Rectal smooth muscle tissue (tissue), 1 donor: ENCODE data around the gene INTS3.
"Not testable (repeated sequence)": the region's sequence is repeated elsewhere in the genome, so short reads cannot be mapped to it uniquely, and the experiment has no call there.

Source experiments
- H3K27ac ChIP-seq: one replicate; pipeline ENCODE4 v1.7.0; 2013; ENCODE audit warnings: low read depth, low read length, inconsistent platforms
- H3K27me3 ChIP-seq: one replicate; pipeline ENCODE4 v1.7.0; 2013; ENCODE audit warnings: low read length; ENCODE audit not compliant: control insufficient read depth, insufficient read depth
- H3K36me3 ChIP-seq: one replicate; pipeline ENCODE4 v1.7.0; 2013; ENCODE audit warnings: low read length; ENCODE audit not compliant: control insufficient read depth, insufficient read depth
- H3K4me1 ChIP-seq: one replicate; pipeline ENCODE4 v1.7.0; 2013; ENCODE audit warnings: low read length; ENCODE audit not compliant: control insufficient read depth, insufficient read depth
- H3K4me3 ChIP-seq: one replicate; pipeline ENCODE4 v1.7.0; 2013; ENCODE audit warnings: low read length
- H3K9ac ChIP-seq: one replicate; pipeline ENCODE4 v1.7.0; 2013; ENCODE audit warnings: low read length

INTS3 gene

DNA sequence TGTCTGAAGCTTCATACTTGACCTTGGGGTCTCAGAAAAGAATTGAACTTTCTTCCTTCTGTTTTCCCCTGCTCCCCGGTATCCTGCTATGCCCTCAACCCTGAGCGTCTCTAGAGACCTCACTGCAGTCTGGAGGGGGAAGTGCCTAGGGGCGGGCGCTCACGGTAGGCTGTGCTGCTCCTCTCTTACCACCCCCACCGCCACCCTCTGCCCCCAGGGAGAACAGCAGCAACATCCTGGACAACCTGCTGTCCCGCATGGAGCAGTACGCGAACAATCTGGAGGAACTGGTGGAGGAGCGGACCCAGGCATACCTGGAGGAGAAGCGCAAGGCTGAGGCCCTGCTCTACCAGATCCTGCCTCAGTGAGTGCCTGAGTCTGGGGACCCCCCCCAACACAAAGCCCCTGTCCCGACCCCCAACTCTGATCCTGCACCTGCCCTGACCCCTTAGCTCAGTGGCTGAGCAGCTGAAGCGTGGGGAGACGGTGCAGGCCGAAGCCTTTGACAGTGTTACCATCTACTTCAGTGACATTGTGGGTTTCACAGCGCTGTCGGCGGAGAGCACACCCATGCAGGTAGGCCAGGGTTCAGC, 39.0 kb upstream of the INTS3 start:
- Histone ChIP-seq H3K4me3 (no peak overlapping the region), H3K9ac (no peak overlapping the region), H3K36me3 (no peaks in the 10 kb centered on the region), H3K27me3 (no peaks in the 10 kb centered on the region), H3K4me1 (no peaks in the 10 kb centered on the region), H3K27ac (no peak overlapping the region)

DNA sequence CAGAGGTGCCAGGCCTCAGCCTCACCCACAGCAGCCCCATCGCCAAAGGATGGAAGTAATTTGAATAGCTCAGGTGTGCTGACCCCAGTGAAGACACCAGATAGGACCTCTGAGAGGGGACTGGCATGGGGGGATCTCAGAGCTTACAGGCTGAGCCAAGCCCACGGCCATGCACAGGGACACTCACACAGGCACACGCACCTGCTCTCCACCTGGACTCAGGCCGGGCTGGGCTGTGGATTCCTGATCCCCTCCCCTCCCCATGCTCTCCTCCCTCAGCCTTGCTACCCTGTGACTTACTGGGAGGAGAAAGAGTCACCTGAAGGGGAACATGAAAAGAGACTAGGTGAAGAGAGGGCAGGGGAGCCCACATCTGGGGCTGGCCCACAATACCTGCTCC, 34.4 kb upstream of the INTS3 start:
- Histone ChIP-seq H3K36me3 (no peaks in the 10 kb centered on the region), H3K4me1 (peaks cover 5% of the 10 kb centered on the region), H3K9ac (no peak overlapping the region), H3K27me3 (no peaks in the 10 kb centered on the region), H3K27ac (no peak overlapping the region), H3K4me3 (no peak overlapping the region)

DNA sequence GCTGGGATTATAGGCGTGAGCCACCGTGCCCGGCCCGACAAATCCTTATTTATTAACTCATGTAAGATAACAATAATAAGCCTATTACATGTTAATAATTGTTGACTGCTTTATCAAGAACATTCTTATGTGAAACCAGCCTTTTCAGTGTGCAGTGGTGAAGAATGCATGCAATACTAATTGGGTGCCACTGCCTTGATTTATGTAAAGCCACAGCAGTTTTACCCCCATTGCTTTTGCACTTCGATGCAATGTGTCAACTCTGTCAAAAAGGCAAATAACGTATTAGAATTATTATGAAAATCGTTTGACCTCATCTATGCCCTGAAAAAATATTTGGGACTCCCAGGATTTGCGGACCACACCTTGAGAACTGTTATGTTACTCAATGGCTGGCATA, 31.1 kb upstream of the INTS3 start:
- Histone ChIP-seq H3K27me3 (no peaks in the 10 kb centered on the region), H3K4me1 (peaks cover 5% of the 10 kb centered on the region), H3K9ac (no peak overlapping the region), H3K36me3 (no peaks in the 10 kb centered on the region), H3K27ac (peak overlapping the region; percentile 87), H3K4me3 (no peak overlapping the region)

DNA sequence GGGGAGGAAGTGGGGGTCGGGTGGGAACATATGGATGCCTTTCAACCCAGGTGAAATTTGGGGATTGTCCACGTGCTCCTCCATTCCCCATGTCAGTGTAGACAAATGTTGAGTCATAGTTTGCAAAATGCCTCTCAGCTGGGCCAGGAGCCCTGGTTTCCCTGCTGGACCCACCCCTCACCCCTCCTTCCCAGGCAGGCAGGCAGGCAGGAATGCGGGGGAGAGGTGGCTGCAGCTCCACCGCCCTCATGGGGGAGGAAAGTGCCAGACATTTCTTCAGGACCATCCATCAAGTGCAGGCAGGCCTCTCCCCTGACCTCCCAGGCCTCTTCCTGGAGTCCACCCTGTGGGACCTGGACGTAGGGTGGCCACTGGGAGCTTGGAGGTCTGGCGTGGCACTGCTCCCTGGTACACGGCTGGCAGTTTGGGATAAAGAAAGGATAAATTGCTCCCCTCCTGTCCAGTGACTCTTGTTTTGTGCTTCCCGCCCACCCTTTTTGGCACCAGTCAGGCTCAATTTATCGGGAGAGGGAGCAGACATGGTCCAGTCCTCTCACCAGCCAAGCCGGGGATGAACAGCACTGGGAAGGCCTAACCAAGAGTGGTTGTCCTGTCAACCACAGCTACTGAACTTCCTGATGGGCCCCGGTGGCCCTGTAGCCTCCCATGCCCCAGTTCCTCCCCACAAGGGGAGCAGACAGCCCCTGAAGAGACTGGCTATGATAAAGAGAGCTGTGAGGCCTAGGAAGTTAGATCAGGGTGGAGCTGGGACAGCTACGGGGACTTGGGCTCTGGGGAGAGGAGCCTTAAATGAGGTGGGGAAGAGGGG, 30.4 kb upstream of the INTS3 start:
- H3K36me3 ChIP-seq, result no peaks in the 10 kb centered on the region
- H3K4me1 ChIP-seq, result peaks cover 5% of the 10 kb centered on the region
- peak overlapping the region; percentile 87 for H3K27ac ChIP-seq
- no peak overlapping the region for H3K4me3 ChIP-seq
- no peaks in the 10 kb centered on the region for H3K27me3 ChIP-seq
- no peak overlapping the region for H3K9ac ChIP-seq

DNA sequence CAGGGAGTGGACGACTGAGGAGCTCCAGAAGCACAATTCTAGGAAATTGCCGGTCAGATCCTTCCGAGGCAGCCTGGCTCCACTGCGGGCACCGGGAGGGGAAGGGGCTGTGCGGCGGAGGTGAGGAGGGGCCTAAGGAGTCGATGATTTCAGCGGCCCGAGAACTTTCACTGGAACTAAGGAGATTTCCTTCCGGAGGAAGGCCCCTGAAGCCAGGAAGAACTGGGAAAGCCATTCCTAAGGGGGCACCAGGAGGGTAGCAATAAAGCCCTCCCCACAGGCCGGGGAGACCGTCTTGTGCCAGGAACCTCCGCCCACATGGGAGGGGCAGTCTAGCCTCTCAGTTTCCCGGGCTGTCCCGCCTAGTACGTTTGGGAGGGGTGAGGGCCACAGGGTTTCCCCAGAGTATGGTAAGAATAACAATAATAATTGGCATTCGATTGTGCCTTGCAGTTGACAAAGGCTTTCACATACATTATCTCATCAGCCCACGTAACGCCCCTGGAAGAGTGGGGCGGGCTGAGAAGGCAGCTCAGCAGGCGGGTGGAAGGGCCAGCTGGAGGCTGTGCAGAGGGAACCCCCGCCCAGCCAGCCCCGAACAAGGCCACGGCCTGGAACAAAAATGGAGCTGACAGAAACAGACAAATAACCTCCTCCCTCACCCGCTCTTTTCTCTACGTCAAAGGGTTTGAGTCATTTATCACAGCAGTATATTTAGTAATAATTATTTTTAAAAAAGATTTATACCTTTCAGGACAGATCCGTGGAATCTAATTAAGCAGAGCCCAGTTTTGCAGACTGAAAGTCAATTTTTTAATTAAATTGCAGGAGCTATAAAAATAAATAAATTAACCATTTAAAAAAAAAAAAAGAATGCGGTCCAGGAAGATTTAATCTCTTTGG, 29.6 kb upstream of the INTS3 start:
- Histone ChIP-seq H3K27ac (peak overlapping the region; percentile 87), H3K4me1 (peaks cover 5% of the 10 kb centered on the region), H3K36me3 (no peaks in the 10 kb centered on the region), H3K4me3 (peak overlapping the region; percentile 21), H3K9ac (no peak overlapping the region), H3K27me3 (no peaks in the 10 kb centered on the region)

DNA sequence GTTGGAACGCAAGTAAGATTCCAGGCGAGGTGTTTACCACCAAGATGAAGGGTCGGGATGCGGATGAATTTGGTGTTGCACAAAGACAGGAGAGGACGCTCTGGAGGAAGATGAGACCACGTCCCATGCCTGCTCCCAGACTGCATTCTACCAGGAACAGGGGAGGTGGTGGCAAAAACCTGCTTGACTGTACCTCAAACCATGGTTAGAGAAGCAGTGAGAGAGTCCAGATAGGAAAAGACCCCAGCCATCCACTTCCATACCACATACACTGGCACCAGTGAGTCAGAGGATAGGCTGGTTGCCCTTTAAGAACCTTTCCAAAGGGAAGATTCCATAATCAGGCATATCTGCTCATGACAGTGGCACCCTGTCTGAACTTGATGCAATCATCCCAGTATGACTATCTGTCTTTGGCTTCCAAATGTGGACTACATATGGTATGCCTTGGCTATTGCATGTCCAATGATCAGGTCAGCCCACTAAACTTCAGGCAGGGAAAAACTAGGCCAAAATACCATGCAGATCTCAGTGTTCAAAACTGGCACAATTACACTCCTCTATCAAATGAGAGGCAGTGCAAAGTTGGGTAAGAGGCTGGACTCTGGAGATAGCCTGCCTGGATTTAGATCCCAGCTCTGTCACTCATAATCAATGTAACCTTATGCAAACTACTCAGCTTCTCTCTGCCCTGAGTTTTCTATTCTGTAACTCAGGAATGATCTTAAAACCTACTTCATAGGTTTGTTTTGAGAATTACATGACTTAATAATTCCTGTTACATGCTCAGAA, 28.7 kb upstream of the INTS3 start:
- peaks cover 5% of the 10 kb centered on the region for H3K4me1 ChIP-seq
- no peak overlapping the region for H3K9ac ChIP-seq
- no peak overlapping the region for H3K27ac ChIP-seq
- H3K36me3 ChIP-seq, result no peaks in the 10 kb centered on the region
- no peak overlapping the region for H3K4me3 ChIP-seq
- H3K27me3 ChIP-seq, result no peaks in the 10 kb centered on the region

DNA sequence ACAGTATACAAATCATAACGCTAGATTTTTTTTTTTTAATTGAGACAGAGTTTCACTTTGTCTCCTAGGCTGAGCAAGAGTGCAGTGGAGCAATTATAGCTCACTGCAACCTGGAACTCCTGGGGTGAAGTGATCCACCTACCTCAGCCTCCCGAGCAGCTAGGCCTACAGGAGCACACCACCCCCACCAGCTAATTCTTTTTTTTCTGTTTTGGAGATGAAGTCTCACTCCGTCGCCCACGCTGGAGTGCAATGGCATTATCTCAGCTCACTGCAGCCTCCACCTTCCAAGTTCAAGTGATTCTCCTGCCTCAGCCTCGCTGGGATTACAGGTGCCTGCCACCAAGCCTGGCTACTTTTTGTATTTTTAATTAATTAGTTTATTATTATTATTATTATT, 28.1 kb upstream of the INTS3 start:
- Histone ChIP-seq H3K27ac (no peak overlapping the region), H3K9ac (no peak overlapping the region), H3K4me1 (peaks cover 5% of the 10 kb centered on the region), H3K4me3 (no peak overlapping the region), H3K27me3 (no peaks in the 10 kb centered on the region), H3K36me3 (no peaks in the 10 kb centered on the region)

DNA sequence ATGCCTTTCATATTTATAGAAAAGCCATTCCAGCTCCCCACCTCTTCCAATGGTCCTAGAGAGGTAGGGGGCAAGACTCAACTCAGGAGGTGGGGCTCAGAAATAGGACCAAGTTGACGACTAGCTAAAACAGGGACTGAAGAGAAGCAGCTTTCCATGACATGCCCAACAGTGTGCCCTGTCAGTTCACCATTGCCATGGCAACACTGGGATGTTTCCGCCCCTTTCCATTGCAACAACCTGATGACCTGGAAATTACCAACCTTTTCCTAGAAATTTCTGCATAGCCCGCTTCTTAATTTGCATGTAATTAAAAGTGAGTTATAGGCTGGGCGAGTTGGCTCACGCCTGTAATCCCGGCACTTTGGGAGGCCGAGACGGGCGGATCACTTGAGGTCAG, 22.4 kb upstream of the INTS3 start:
- no peaks in the 10 kb centered on the region for H3K27me3 ChIP-seq
- H3K36me3 ChIP-seq, result no peaks in the 10 kb centered on the region
- no peak overlapping the region for H3K9ac ChIP-seq
- no peak overlapping the region for H3K27ac ChIP-seq
- no peak overlapping the region for H3K4me3 ChIP-seq
- no peaks in the 10 kb centered on the region for H3K4me1 ChIP-seq

DNA sequence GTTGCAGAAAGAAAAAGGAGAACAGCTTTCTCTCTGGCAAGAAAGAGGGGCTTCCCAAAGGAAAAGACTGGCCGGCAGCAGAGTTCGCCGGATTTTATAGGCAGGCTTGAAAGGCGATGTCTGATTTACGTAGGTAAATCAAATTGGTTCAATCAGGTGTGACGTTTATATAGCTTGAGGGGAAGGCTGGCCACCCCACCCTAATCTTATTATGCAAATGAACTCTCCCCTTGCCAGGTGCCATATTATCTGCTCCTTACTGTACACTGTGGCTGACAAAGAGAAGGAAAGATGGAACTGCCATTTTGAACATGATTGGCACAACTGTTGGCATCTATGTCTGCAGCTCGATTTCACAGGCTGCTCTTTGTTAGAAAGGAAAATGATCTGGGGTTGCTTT, 16.8 kb upstream of the INTS3 start:
- no peak overlapping the region for H3K4me3 ChIP-seq
- H3K9ac ChIP-seq, result no peak overlapping the region
- H3K4me1 ChIP-seq, result no peaks in the 10 kb centered on the region
- H3K36me3 ChIP-seq, result no peaks in the 10 kb centered on the region
- no peaks in the 10 kb centered on the region for H3K27me3 ChIP-seq
- H3K27ac ChIP-seq, result no peak overlapping the region

DNA sequence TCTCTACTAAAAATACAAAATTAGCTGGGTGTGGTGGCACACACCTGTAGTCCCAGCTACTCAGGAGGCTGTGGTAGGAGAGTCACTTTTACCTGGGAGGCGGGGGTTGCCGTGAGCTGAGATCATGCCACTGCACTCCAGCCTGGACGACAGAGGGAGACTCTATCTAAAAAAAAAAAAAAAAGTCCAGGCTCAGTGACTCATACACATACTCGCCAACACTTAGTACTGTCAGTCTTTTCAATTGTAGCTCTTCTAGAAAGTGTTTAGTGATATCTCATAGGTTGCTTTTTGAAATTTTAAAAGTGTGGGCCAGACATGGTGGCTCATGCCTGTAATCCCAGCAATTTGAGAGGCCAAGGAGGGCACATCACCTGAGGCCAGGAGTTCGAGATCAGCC, 11.6 kb upstream of the INTS3 start:
- not testable (repeated sequence) for H3K9ac ChIP-seq, H3K4me1 ChIP-seq

DNA sequence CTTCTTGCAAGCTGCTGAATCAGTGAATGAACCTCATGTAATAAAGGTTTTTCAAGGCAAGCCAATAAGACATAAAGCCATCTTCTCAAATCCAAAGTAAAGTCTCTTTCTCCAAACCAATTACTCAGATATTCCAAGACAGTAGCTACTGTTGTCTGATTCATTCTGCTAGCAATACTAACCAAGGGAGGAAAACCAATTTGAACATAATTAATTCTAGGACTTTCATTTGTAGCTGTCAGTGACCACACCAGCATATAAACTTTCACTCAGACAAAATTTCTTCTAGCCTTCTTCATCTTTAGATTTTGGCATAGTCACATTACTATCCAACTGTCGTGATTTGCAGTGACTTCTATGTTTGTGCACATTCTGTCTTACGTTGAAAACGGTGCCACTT, 10.5 kb upstream of the INTS3 start:
- Histone ChIP-seq H3K36me3 (no peaks in the 10 kb centered on the region), H3K27me3 (no peaks in the 10 kb centered on the region), H3K4me3 (no peak overlapping the region), H3K27ac (no peak overlapping the region), H3K4me1 (no peaks in the 10 kb centered on the region), H3K9ac (no peak overlapping the region)

More for the DNA sequence above, 11.6 kb upstream of the INTS3 start:
- H3K36me3 ChIP-seq, H3K27ac ChIP-seq, H3K4me3 ChIP-seq, H3K27me3 ChIP-seq: not testable (repeated sequence)

DNA sequence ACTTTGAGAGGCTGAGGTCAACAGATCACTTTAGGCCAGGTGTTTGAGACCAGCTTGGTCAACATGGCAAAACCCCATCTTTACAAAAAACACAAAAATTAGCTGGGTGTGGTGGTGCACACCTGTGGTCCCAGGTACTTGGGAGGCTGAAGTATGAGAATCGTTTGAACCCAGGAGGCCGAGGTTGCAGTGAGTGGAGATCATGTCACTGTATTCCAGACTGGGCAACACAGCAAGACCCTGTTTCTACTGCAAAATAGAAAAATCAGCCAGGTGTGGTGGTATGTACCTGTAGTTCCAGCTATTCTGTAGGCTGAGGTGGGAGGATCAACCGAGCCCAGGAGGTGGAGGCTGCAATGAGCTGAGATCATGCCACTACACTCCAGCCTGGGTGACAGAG, 4.2 kb upstream of the INTS3 start:
- no peak overlapping the region for H3K9ac ChIP-seq
- H3K4me3 ChIP-seq, result no peak overlapping the region
- H3K27me3 ChIP-seq, result no peaks in the 10 kb centered on the region
- H3K36me3 ChIP-seq, result no peaks in the 10 kb centered on the region
- H3K4me1 ChIP-seq, result no peaks in the 10 kb centered on the region
- no peak overlapping the region for H3K27ac ChIP-seq
